ENCODE measurements around the gene CELA2A. TPM values are rescaled to one million over a fixed set of nuclear protein-coding genes. Genes with fewer than 3 reads are reported as not detected.

Gene CELA2A
- total and polyA plus RNA-seq, 10 of the 15 experiments (the other 5 are each of a cell fraction or from before 2014, with no cell fraction given), result 0.90 TPM; not detected in 9

- ChIA-PET POLR2A (interaction anchor here (0.7 to 1.1 kb wide), 2 partner anchors 10 to 38 kb away, joined by 3 read pairs; no protein-coding TSS in a partner anchor), RAD21 (ENCODE audit: unreplicated experiment) (no interaction called here), SMC1A (ENCODE audit: uncharacterized antibody, unreplicated experiment) (interaction anchor here (0.7 to 1.6 kb wide), 3 partner anchors 10 to 336 kb away, joined by 4 to 6 read pairs (median 5); no protein-coding TSS in a partner anchor), CTCF (interaction anchor here (0.7 to 1.6 kb wide), 5 partner anchors 9 to 118 kb away, joined by 3 to 6 read pairs (median 4); no protein-coding TSS in a partner anchor)
- Histone ChIP-seq H4K20me1 (ENCODE audit: control insufficient read depth, insufficient read depth) (no peaks in the 10 kb centered on the region), H3K4me2 (ENCODE audit: control insufficient read depth, insufficient read depth) (no peak overlapping the region), H2AFZ (ENCODE audit: control insufficient read depth, low read depth, low read length) (no peak overlapping the region), H3K9ac (ENCODE audit: control insufficient read depth, insufficient read depth, low read length) (no peak overlapping the region), H3K9me3 (replicated peaks; ENCODE audit: control insufficient read depth, insufficient read depth, low read length) (no peaks in the 10 kb centered on the region), H3K27me3 (replicated peaks in 1 of 2; ENCODE audit: control insufficient read depth in 2 of 2, insufficient read depth in 2 of 2, low read length in 1 of 2) (no peaks in the 10 kb centered on the region; a peak in 1 of 4 replicates), H3K4me1 (ENCODE audit: control insufficient read depth, insufficient read depth, low read length) (no peaks in the 10 kb centered on the region), H3K27ac (ENCODE audit: control insufficient read depth, insufficient read depth) (no peak overlapping the region), H3K79me2 (ENCODE audit: control insufficient read depth, insufficient read depth, low read length) (no peaks in the 10 kb centered on the region), H3K4me3 (no peak overlapping the region), H3K36me3 (ENCODE audit: control insufficient read depth in 2 of 2, insufficient read depth in 2 of 2, low read length in 1 of 2) (no peaks in the 10 kb centered on the region)
- in situ Hi-C loops (cut with MboI) (no loop called here), intact Hi-C loops (cut with micrococcal nuclease; ENCODE audit: unreplicated experiment) (no loop called here)
- WGBS (ENCODE audit: insufficient coverage, insufficient replicate concordance, low lambda C conversion rate, missing lambda C conversion rate), result 73% methylated on average over 6 of the region's 6 CpGs
- DNase-seq (ENCODE audit: low read depth, low spot score) (no peak), ATAC-seq (no peak), FAIRE-seq (no peak)
- BruUV-seq (replicated peaks), result no TSS peak
- TF ChIP-seq WRNIP1 (IDR thresholded peaks at IDR 0.05; ENCODE audit: borderline replicate concordance, low read depth, low read length) (no peak), HDAC2 (IDR thresholded peaks at IDR 0.05) (no peak), CEBPZ (IDR thresholded peaks at IDR 0.05; ENCODE audit: low read depth, low read length) (no peak), HDGF (IDR thresholded peaks at IDR 0.05) (no peak), ZNF217 (IDR thresholded peaks at IDR 0.05) (no peak), BMI1 (IDR thresholded peaks at IDR 0.05; ENCODE audit: borderline replicate concordance) (no peak), GABPA (IDR thresholded peaks at IDR 0.05; ENCODE audit: low read depth) (no peak), ZNF384 (IDR thresholded peaks at IDR 0.05; ENCODE audit: borderline replicate concordance, low read depth, low read length) (no peak), ESRRA (IDR thresholded peaks at IDR 0.05; ENCODE audit: low read length) (no peak), HCFC1 (IDR thresholded peaks at IDR 0.05; ENCODE audit: low read length) (no peak), KAT2A (conservative IDR thresholded peaks at IDR 0.05; ENCODE audit: control insufficient read depth, low read depth, low read length) (no peak), IRF4 (IDR thresholded peaks at IDR 0.05; ENCODE audit: low read depth, low read length) (no peak), NFXL1 (IDR thresholded peaks at IDR 0.05; ENCODE audit: borderline replicate concordance) (no peak), GATAD2B (conservative IDR thresholded peaks at IDR 0.05; ENCODE audit: low read depth) (no peak), SIN3A (IDR thresholded peaks at IDR 0.05; ENCODE audit: low read depth, low read length) (no peak)
Measured at GRCh38 chr1:15441247-15441646, 15.3 kb upstream of the CELA2A start.
